BE2C (cell line): ENCODE data around the gene TMEM131L.

Experiments
- DNase-seq: peaks from one replicate; pipeline ENCODE4 v3.0.0-alpha.2; 2020
- H3K27me3 ChIP-seq: fragments of 250-450 bp; sonication (Bioruptor Pico); 2 replicates; pipeline ENCODE4 v1.5.1; 2020; ENCODE audit warnings: mild to moderate bottlenecking
- H3K36me3 ChIP-seq: fragments of 250-450 bp; sonication (Bioruptor Pico); 2 replicates; pipeline ENCODE4 v1.5.1; 2020; ENCODE audit warnings: mild to moderate bottlenecking
- H3K4me1 ChIP-seq: fragments of 250-450 bp; sonication (Bioruptor Pico); 2 replicates; pipeline ENCODE4 v1.5.1; 2020
- H3K4me3 ChIP-seq: 2 replicates; pipeline ENCODE4 v1.5.1; 2011; ENCODE audit warnings: low read depth, low read length
- H3K9me3 ChIP-seq: fragments of 250-450 bp; sonication (Bioruptor Pico); 2 replicates; pipeline ENCODE4 v1.5.1; 2020
- CTCF ChIP-seq: IDR thresholded peaks from 2 replicates; pipeline ENCODE4 v1.5.1; 2012; ENCODE audit warnings: mild to moderate bottlenecking, low read depth, low read length

The TMEM131L gene

DNA sequence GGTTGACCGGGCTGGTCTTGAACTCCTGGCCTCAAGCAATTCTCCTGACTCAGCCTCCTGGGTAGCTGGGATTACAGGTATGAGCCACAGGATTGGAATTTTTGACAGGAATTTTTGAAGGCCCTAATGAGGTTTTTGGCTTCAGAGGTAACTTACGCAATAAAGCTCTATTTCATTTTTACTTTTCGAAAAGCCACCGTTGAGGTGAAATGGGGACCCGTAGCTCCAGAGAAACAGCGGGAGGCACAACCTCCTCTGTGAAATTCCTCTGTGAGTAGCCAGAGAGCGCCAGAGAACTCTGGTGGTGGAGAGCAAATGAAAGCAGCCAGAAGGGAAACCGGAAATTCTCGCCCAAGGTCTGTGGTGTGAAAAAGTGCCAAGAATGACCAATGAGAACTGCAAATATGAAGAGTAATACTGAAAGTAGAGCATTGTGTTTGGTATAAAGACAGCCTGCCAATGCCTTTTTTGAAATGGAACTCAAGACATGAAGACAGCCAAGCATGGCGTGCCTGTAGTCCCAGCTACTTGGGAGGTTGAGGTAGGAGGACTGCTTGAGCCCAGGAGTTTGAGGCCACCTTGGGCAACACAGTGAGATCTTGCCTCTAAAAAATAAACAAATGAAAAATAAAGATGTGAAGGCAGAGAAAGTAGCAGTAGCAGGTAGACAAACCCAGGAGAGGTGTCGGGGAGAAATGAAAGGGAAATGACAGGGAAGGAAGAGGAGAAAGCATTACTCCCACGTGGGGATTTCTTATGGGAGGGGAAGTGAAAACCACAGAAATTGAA, 33.0 kb upstream of the TMEM131L start:
- Histone ChIP-seq H3K9me3 (no peaks in the 10 kb centered on the region), H3K36me3 (no peaks in the 10 kb centered on the region), H3K27me3 (no peaks in the 10 kb centered on the region), H3K4me1 (no peaks in the 10 kb centered on the region), H3K4me3 (no peak overlapping the region)
- TF ChIP-seq CTCF: peak; percentile 67
- peak; percentile 42 for DNase-seq

- DNase-seq: no peak
- Histone ChIP-seq H3K9me3 (no peaks in the 10 kb centered on the region), H3K36me3 (no peaks in the 10 kb centered on the region), H3K4me3 (no peak overlapping the region), H3K4me1 (no peaks in the 10 kb centered on the region), H3K27me3 (no peaks in the 10 kb centered on the region)
- TF ChIP-seq CTCF: no peak
Measured at GRCh38 chr4:153433754-153434105, 32.4 kb upstream of the TMEM131L start.

- no peaks in the 10 kb centered on the region for H3K27me3 ChIP-seq
- no peak for DNase-seq
- H3K4me1 ChIP-seq: no peaks in the 10 kb centered on the region
- TF ChIP-seq CTCF: no peak
- H3K4me3 ChIP-seq: no peak overlapping the region
- H3K9me3 ChIP-seq: no peaks in the 10 kb centered on the region
- H3K36me3 ChIP-seq: no peaks in the 10 kb centered on the region
Measured at GRCh38 chr4:153434190-153434589, 32.0 kb upstream of the TMEM131L start.

GRCh38 chr4:153438916-153439756, 27.0 kb upstream of the TMEM131L start:
- DNase-seq: no peak
- no peaks in the 10 kb centered on the region for H3K4me1 ChIP-seq

GRCh38 chr4:153439831-153440230, 26.3 kb upstream of the TMEM131L start:
- Histone ChIP-seq H3K36me3 (no peaks in the 10 kb centered on the region), H3K4me1 (no peaks in the 10 kb centered on the region), H3K27me3 (no peaks in the 10 kb centered on the region), H3K4me3 (no peak overlapping the region), H3K9me3 (no peaks in the 10 kb centered on the region)
- no peak for TF ChIP-seq CTCF
- DNase-seq: no peak

More at GRCh38 chr4:153438916-153439756, 27.0 kb upstream of the TMEM131L start:
- no peaks in the 10 kb centered on the region for H3K9me3 ChIP-seq
- no peak for TF ChIP-seq CTCF
- H3K27me3 ChIP-seq: no peaks in the 10 kb centered on the region
- no peak overlapping the region for H3K4me3 ChIP-seq
- H3K36me3 ChIP-seq: no peaks in the 10 kb centered on the region

- Histone ChIP-seq H3K4me3 (no peak overlapping the region), H3K36me3 (no peaks in the 10 kb centered on the region), H3K4me1 (no peaks in the 10 kb centered on the region), H3K9me3 (no peaks in the 10 kb centered on the region), H3K27me3 (no peaks in the 10 kb centered on the region)
- no peak for DNase-seq
- TF ChIP-seq CTCF: no peak
Measured at GRCh38 chr4:153440475-153440874, 25.7 kb upstream of the TMEM131L start.
